Kidney (tissue), 14 donors: ENCODE results near the gene PLXNA2. TPM values are rescaled to one million over a fixed set of nuclear protein-coding genes. Genes with fewer than 3 reads are reported as not detected.

Source experiments
- DNase-seq, 5 donors: peaks; one replicate each; pipeline ENCODE4 v3.0.0-alpha.2; 2013 to 2020
- FAIRE-seq: peaks from 2 replicates; lab custom pipeline; 2012; peaks lifted over from hg19 to GRCh38; lab: Jason Lieb, UNC
- H3K27ac ChIP-seq, 2 donors: one replicate each; pipeline ENCODE4 v1.7.0; 2013; ENCODE audit warnings: low read depth in 2 of 2, low read length in 2 of 2, inconsistent platforms in 1 of 2
- H3K27me3 ChIP-seq: one replicate; pipeline ENCODE4 v1.7.1; 2013; ENCODE audit warnings: low read length, inconsistent platforms; ENCODE audit not compliant: control insufficient read depth, insufficient read depth
- H3K36me3 ChIP-seq, 3 donors: one replicate each; pipeline versions ENCODE4 v1.7.0 to v1.7.1; 2013; ENCODE audit warnings: low read length in 3 of 3, control low read depth in 1 of 3, inconsistent platforms in 1 of 3; ENCODE audit not compliant: insufficient read depth in 3 of 3, control insufficient read depth in 2 of 3
- H3K4me1 ChIP-seq, 3 donors: one replicate each; pipeline versions ENCODE4 v1.7.0 to v1.7.1; 2013; ENCODE audit warnings: low read length in 3 of 3, inconsistent platforms in 1 of 3, low read depth in 1 of 3; ENCODE audit not compliant: control insufficient read depth in 2 of 3, insufficient read depth in 2 of 3
- H3K4me3 ChIP-seq, 3 donors: one replicate each; pipeline versions ENCODE4 v1.7.0 to v1.8.1; 2013; ENCODE audit warnings: low read length in 3 of 3, control low read depth in 1 of 3, inconsistent platforms in 1 of 3
- H3K9ac ChIP-seq, 3 donors: one replicate each; pipeline versions ENCODE4 v1.7.0 to v1.7.1; 2013; ENCODE audit warnings: low read length in 3 of 3, control low read depth in 1 of 3, inconsistent platforms in 1 of 3
- H3K9me3 ChIP-seq, 3 donors: one replicate each; pipeline versions ENCODE4 v1.7.0 to v1.7.1; 2013; ENCODE audit warnings: low read length in 3 of 3, control low read depth in 1 of 3, inconsistent platforms in 1 of 3; ENCODE audit not compliant: control insufficient read depth in 2 of 3, insufficient read depth in 1 of 3
- CTCF ChIP-seq: IDR thresholded peaks from 3 replicates; pipeline ENCODE4 v1.5.1; 2012; ENCODE audit warnings: mild to moderate bottlenecking, moderate library complexity, borderline replicate concordance; ENCODE audit not compliant: insufficient read depth; ENCODE audit errors: extremely low read depth
- intact Hi-C: fragments of 100-400 bp; cut with DNase I; formaldehyde crosslinking; loops from one replicate; pipeline ENCODE4 v1.11.1; 2022
- polyA plus RNA-seq: library from polyadenylated mRNA; stranded (reverse); fragments of 350-450 nt; fragmentation: Illumina TruSeq; extraction: RNeasy Lipid Tissue Mini Kit (QIAGEN cat#74804); gene quantifications from one replicate; pipeline ENCODE4 v1.2.3, GENCODE V29; 2014; ENCODE audit warnings: low read depth, low replicate concordance; ENCODE audit not compliant: insufficient read depth
- total RNA-seq: library from RNA; stranded (reverse); fragmentation: NEBNext Ultra II Directional; extraction: Animal tissue kit (Norgen Biotek cat#: 25700); gene quantifications from one replicate; pipeline ENCODE4 v1.2.1, GENCODE V29; 2021
- donor health status: control.
- donor health status: control.
- donor health status: control.
- donor health status: control.
- donor health status: control.
- donor health status: DM: yes; HTN: yes; CAD: no.
- donor health status: Normal renal cell carcinoma (clear cell type).

PLXNA2 gene
- total and polyA plus RNA-seq, 2 donors from 2014 or later: 2.4 to 27.9 TPM

GRCh38 chr1:208242941-208243526 lies 1.1 kb downstream of the PLXNA2 start:
- H3K27ac ChIP-seq: peak overlapping the region; percentile 68 to 80
- intact Hi-C loops: loop anchor here (10.0 kb wide), 1 partner anchor 218 kb away; no protein-coding TSS in a partner anchor
- DNase-seq (peak in 1 of 5 donors; percentile 59), FAIRE-seq (no peak)
- no peaks in the 10 kb centered on the region for H3K27me3 ChIP-seq
- H3K9me3 ChIP-seq: no peaks in the 10 kb centered on the region
- peak overlapping the region in 2 of 3 donors; percentile 67 to 71 for H3K4me3 ChIP-seq
- no peaks in the 10 kb centered on the region for H3K36me3 ChIP-seq
- peaks cover 4 to 36% (median 13%) of the 10 kb centered on the region in 3 donors for H3K4me1 ChIP-seq
- H3K9ac ChIP-seq: peak overlapping the region in 2 of 3 donors; percentile 66 to 77
- TF ChIP-seq CTCF: no peak

GRCh38 chr1:208242146-208242545 lies 2.0 kb downstream of the PLXNA2 start:
- Histone ChIP-seq H3K27ac (no peak overlapping the region), H3K9me3 (no peaks in the 10 kb centered on the region), H3K4me1 (peaks cover 4 to 36% (median 18%) of the 10 kb centered on the region in 3 donors), H3K9ac (peak overlapping the region in 2 of 3 donors; percentile 9 to 66), H3K36me3 (no peaks in the 10 kb centered on the region), H3K27me3 (no peaks in the 10 kb centered on the region), H3K4me3 (peak overlapping the region; percentile 21 to 71 (median 67))
- DNase-seq: peak in 1 of 5 donors; percentile 31
- intact Hi-C loops: loop anchor here (10.0 kb wide), 1 partner anchor 217 kb away; no protein-coding TSS in a partner anchor
- FAIRE-seq: no peak
- no peak for TF ChIP-seq CTCF

GRCh38 chr1:208241512-208241911 lies 2.7 kb downstream of the PLXNA2 start:
- no peaks in the 10 kb centered on the region for H3K9me3 ChIP-seq
- peak in 1 of 5 donors; percentile 38 for DNase-seq

More at GRCh38 chr1:208241512-208241911, 2.7 kb downstream of the PLXNA2 start:
- no peak for TF ChIP-seq CTCF
- peak overlapping the region in 2 of 3 donors; percentile 6 to 71 for H3K4me3 ChIP-seq
- H3K27me3 ChIP-seq: no peaks in the 10 kb centered on the region
- no peak for FAIRE-seq
- H3K36me3 ChIP-seq: no peaks in the 10 kb centered on the region
- peak overlapping the region in 1 of 3 donors; percentile 66 for H3K9ac ChIP-seq
- H3K27ac ChIP-seq: no peak overlapping the region
- intact Hi-C loops: loop anchor here (10.0 kb wide), 1 partner anchor 217 kb away; no protein-coding TSS in a partner anchor
- peaks cover 4 to 37% (median 18%) of the 10 kb centered on the region in 3 donors for H3K4me1 ChIP-seq
